Ectodermal cell (in vitro differentiated cells): Measurements from ENCODE around the gene RAPGEF3.

Experiments
- H3K27ac ChIP-seq: 2 replicates; pipeline ENCODE4 v1.7.0; 2013; ENCODE audit warnings: mild to moderate bottlenecking, low read depth, low read length; ENCODE audit not compliant: insufficient read depth, poor library complexity, severe bottlenecking
- H3K27me3 ChIP-seq: 2 replicates; pipeline ENCODE4 v1.7.0; 2013; ENCODE audit warnings: mild to moderate bottlenecking, low read length; ENCODE audit not compliant: insufficient read depth, control insufficient read depth, poor library complexity, severe bottlenecking
- H3K36me3 ChIP-seq: one replicate; pipeline ENCODE4 v1.7.0; 2013; ENCODE audit warnings: low read length; ENCODE audit not compliant: control insufficient read depth, insufficient read depth
- H3K4me1 ChIP-seq: one replicate; pipeline ENCODE4 v1.7.0; 2013; ENCODE audit warnings: low read length; ENCODE audit not compliant: control insufficient read depth, insufficient read depth
- H3K4me3 ChIP-seq: 2 replicates; pipeline ENCODE4 v1.7.0; 2013; ENCODE audit warnings: low read depth, low read length, control low read depth; ENCODE audit not compliant: insufficient read depth
- H3K9me3 ChIP-seq: 2 replicates; pipeline ENCODE4 v1.7.0; 2013; ENCODE audit warnings: mild to moderate bottlenecking, low read length, moderate library complexity; ENCODE audit not compliant: control insufficient read depth
- WGBS, 2 experiments: methylation state at CpG; one replicate each; pipeline ENCODE4 v1.1.7; 2013; ENCODE audit warnings: missing lambda C conversion rate in 2 of 2; 5-methylcytosine and 5-hydroxymethylcytosine counted together

RAPGEF3 gene

GRCh38 chr12:47799357-47799955 is 40.8 kb upstream of the RAPGEF3 start:
- no peaks in the 10 kb centered on the region for H3K36me3 ChIP-seq
- no peak overlapping the region for H3K27ac ChIP-seq
- H3K9me3 ChIP-seq = no peaks in the 10 kb centered on the region
- H3K27me3 ChIP-seq = no peaks in the 10 kb centered on the region
- H3K4me1 ChIP-seq = peaks cover 9% of the 10 kb centered on the region
- WGBS, 2 experiments = 92 to 94% methylated on average over 7 of the region's 7 CpGs
- no peak overlapping the region for H3K4me3 ChIP-seq

- Histone ChIP-seq H3K4me1 (peaks cover 9% of the 10 kb centered on the region), H3K4me3 (no peak overlapping the region), H3K9me3 (no peaks in the 10 kb centered on the region), H3K27me3 (no peaks in the 10 kb centered on the region), H3K27ac (no peak overlapping the region), H3K36me3 (no peaks in the 10 kb centered on the region)
- WGBS, 2 experiments = 90 to 92% methylated on average over 17 of the region's 17 CpGs
These were observed 39.8 kb upstream of the RAPGEF3 start for GRCh38 chr12:47798382-47798948.

- H3K4me3 ChIP-seq = no peak overlapping the region
- H3K4me1 ChIP-seq = peaks cover 9% of the 10 kb centered on the region
- H3K9me3 ChIP-seq = no peaks in the 10 kb centered on the region
- no peaks in the 10 kb centered on the region for H3K27me3 ChIP-seq
- H3K36me3 ChIP-seq = no peaks in the 10 kb centered on the region
- H3K27ac ChIP-seq = no peak overlapping the region
- WGBS, 2 experiments = 86% methylated on average over 10 of the region's 10 CpGs
These were observed 38.8 kb upstream of the RAPGEF3 start for GRCh38 chr12:47797441-47797840.

GRCh38 chr12:47795814-47796411 is 37.2 kb upstream of the RAPGEF3 start:
- no peak overlapping the region for H3K4me3 ChIP-seq
- H3K9me3 ChIP-seq = no peaks in the 10 kb centered on the region
- peaks cover 4% of the 10 kb centered on the region for H3K4me1 ChIP-seq
- H3K36me3 ChIP-seq = no peaks in the 10 kb centered on the region
- 94 to 95% methylated on average over 22 of the region's 22 CpGs for WGBS, 2 experiments
- no peak overlapping the region for H3K27ac ChIP-seq
- H3K27me3 ChIP-seq = no peaks in the 10 kb centered on the region

- no peaks in the 10 kb centered on the region for H3K9me3 ChIP-seq
- peaks cover 4% of the 10 kb centered on the region for H3K4me1 ChIP-seq
- H3K4me3 ChIP-seq = no peak overlapping the region
- WGBS, 2 experiments = 94 to 95% methylated on average over 21 of the region's 21 CpGs
- no peak overlapping the region for H3K27ac ChIP-seq
- H3K36me3 ChIP-seq = no peaks in the 10 kb centered on the region
- no peaks in the 10 kb centered on the region for H3K27me3 ChIP-seq
These were observed 36.6 kb upstream of the RAPGEF3 start for GRCh38 chr12:47795121-47795813.

- no peak overlapping the region for H3K27ac ChIP-seq
- H3K27me3 ChIP-seq = no peaks in the 10 kb centered on the region
- no peak overlapping the region for H3K4me3 ChIP-seq
- H3K36me3 ChIP-seq = no peaks in the 10 kb centered on the region
- H3K9me3 ChIP-seq = no peaks in the 10 kb centered on the region
- 95 to 97% methylated on average over 9 of the region's 9 CpGs for WGBS, 2 experiments
- peaks cover 4% of the 10 kb centered on the region for H3K4me1 ChIP-seq
These were observed 36.0 kb upstream of the RAPGEF3 start for GRCh38 chr12:47794679-47795078.

GRCh38 chr12:47793015-47793681 is 34.5 kb upstream of the RAPGEF3 start:
- H3K27me3 ChIP-seq = no peaks in the 10 kb centered on the region
- WGBS, 2 experiments = 94% methylated on average over 15 of the region's 15 CpGs
- no peak overlapping the region for H3K27ac ChIP-seq
- no peaks in the 10 kb centered on the region for H3K4me1 ChIP-seq
- H3K4me3 ChIP-seq = no peak overlapping the region
- peaks cover 2% of the 10 kb centered on the region for H3K36me3 ChIP-seq
- no peaks in the 10 kb centered on the region for H3K9me3 ChIP-seq

- Histone ChIP-seq H3K9me3 (no peaks in the 10 kb centered on the region), H3K27me3 (no peaks in the 10 kb centered on the region), H3K4me1 (no peaks in the 10 kb centered on the region), H3K36me3 (peaks cover 7% of the 10 kb centered on the region), H3K27ac (no peak overlapping the region), H3K4me3 (no peak overlapping the region)
- 94 to 96% methylated on average over 16 of the region's 16 CpGs for WGBS, 2 experiments
These were observed 33.2 kb upstream of the RAPGEF3 start for GRCh38 chr12:47791874-47792273.

GRCh38 chr12:47791351-47791746 is 32.7 kb upstream of the RAPGEF3 start:
- Histone ChIP-seq H3K4me1 (no peaks in the 10 kb centered on the region), H3K4me3 (no peak overlapping the region), H3K36me3 (peaks cover 9% of the 10 kb centered on the region), H3K27me3 (no peaks in the 10 kb centered on the region), H3K27ac (no peak overlapping the region), H3K9me3 (no peaks in the 10 kb centered on the region)
- WGBS, 2 experiments = 92 to 94% methylated on average over 14 of the region's 14 CpGs
